Panc1 (cell line): ENCODE results near the gene ABHD13.

Experiments
- TCF7L2 ChIP-seq: IDR thresholded peaks from 2 replicates; pipeline ENCODE4 v1.6.1; 2011; ENCODE audit warnings: mild to moderate bottlenecking, low read depth, low read length, inconsistent platforms
- TF ChIP-seq, protein P1 (sequence below), 2 experiments: IDR thresholded peaks; 2 replicates each; pipeline ENCODE4 v1.6.1; 2011 to 2012; ENCODE audit warnings: low read depth in 2 of 2, control low read depth in 1 of 2, low read length in 1 of 2, mild to moderate bottlenecking in 1 of 2, moderate library complexity in 1 of 2; ENCODE audit not compliant: insufficient read depth in 1 of 2
- TF ChIP-seq, protein P2 (sequence below): fragments of 450-650 bp; IDR thresholded peaks from 2 replicates; pipeline ENCODE4 v1.5.1; 2017; ENCODE audit warnings: mild to moderate bottlenecking

DNA sequence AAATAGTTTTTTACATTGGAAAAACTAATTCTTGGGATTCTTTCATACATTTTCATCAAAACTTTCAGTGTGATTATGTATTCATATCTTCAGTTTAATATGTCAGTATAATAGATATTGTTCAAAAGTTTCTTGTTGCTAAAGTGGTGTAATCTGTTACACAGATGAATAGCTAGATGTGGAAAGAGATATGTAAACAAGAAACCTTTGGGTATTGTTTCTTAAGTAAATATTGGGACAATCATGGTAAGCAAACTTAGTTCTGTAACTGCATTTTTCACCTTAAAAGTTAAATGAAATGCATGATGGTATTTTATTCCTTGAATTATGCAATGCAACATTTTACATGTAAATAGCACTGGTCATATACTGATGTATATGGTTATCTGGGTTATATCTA lies 12.2 kb downstream of the ABHD13 start:
- no peak for TF ChIP-seq TCF7L2
- TF ChIP-seq, protein P1, sequence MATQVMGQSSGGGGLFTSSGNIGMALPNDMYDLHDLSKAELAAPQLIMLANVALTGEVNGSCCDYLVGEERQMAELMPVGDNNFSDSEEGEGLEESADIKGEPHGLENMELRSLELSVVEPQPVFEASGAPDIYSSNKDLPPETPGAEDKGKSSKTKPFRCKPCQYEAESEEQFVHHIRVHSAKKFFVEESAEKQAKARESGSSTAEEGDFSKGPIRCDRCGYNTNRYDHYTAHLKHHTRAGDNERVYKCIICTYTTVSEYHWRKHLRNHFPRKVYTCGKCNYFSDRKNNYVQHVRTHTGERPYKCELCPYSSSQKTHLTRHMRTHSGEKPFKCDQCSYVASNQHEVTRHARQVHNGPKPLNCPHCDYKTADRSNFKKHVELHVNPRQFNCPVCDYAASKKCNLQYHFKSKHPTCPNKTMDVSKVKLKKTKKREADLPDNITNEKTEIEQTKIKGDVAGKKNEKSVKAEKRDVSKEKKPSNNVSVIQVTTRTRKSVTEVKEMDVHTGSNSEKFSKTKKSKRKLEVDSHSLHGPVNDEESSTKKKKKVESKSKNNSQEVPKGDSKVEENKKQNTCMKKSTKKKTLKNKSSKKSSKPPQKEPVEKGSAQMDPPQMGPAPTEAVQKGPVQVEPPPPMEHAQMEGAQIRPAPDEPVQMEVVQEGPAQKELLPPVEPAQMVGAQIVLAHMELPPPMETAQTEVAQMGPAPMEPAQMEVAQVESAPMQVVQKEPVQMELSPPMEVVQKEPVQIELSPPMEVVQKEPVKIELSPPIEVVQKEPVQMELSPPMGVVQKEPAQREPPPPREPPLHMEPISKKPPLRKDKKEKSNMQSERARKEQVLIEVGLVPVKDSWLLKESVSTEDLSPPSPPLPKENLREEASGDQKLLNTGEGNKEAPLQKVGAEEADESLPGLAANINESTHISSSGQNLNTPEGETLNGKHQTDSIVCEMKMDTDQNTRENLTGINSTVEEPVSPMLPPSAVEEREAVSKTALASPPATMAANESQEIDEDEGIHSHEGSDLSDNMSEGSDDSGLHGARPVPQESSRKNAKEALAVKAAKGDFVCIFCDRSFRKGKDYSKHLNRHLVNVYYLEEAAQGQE (IDR thresholded peaks at IDR 0.05; ENCODE audit: insufficient read depth in 1 of 2, low read depth in 2 of 2, low read length in 1 of 2), result no peak
- TF ChIP-seq, protein P2, sequence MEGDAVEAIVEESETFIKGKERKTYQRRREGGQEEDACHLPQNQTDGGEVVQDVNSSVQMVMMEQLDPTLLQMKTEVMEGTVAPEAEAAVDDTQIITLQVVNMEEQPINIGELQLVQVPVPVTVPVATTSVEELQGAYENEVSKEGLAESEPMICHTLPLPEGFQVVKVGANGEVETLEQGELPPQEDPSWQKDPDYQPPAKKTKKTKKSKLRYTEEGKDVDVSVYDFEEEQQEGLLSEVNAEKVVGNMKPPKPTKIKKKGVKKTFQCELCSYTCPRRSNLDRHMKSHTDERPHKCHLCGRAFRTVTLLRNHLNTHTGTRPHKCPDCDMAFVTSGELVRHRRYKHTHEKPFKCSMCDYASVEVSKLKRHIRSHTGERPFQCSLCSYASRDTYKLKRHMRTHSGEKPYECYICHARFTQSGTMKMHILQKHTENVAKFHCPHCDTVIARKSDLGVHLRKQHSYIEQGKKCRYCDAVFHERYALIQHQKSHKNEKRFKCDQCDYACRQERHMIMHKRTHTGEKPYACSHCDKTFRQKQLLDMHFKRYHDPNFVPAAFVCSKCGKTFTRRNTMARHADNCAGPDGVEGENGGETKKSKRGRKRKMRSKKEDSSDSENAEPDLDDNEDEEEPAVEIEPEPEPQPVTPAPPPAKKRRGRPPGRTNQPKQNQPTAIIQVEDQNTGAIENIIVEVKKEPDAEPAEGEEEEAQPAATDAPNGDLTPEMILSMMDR, result no peak
